A673 (cell line): ENCODE data around the gene DIS3L2. TPM values are rescaled to one million over a fixed set of nuclear protein-coding genes. Genes with fewer than 3 reads are reported as not detected.

ENCODE experiments used
- BruUV-seq: library from RNA; stranded (reverse); fragments of 400-500 nt; replicated peaks from 2 replicates; lab custom pipeline; 2021; lab: Mats Ljungman, UMichigan
- CTCF ChIA-PET: fragments of 300-600 bp; sonication (Branson Sonifier 250); formaldehyde crosslinking; loops from one replicate; lab custom pipeline; 2022; ENCODE audit warnings: antibody characterized with exemption; lab: Charles Lee
- POLR2A ChIA-PET: fragments of 300-600 bp; sonication (Branson Sonifier 250); formaldehyde crosslinking; loops from one replicate; lab custom pipeline; 2022; ENCODE audit warnings: antibody characterized with exemption; ENCODE audit not compliant: low non-redundant PET; lab: Charles Lee
- DNase-seq: peaks from one replicate; pipeline ENCODE4 v3.0.0-alpha.2; 2015; ENCODE audit warnings: low spot score
- H3K27ac ChIP-seq: fragments of 200-600 bp; sonication (generic); 2 replicates; pipeline ENCODE4 v1.5.1; 2016; ENCODE audit warnings: mixed run types, low read depth, mild to moderate bottlenecking, mixed read lengths, antibody characterized with exemption, low read length; ENCODE audit not compliant: poor library complexity, severe bottlenecking
- H3K27me3 ChIP-seq: fragments of 200-600 bp; sonication (generic); replicated peaks from 2 replicates; pipeline ENCODE4 v1.6.1; 2017; ENCODE audit warnings: mixed run types, low read depth, mild to moderate bottlenecking, mixed read lengths, antibody characterized with exemption, low read length; ENCODE audit not compliant: insufficient read depth, poor library complexity
- H3K36me3 ChIP-seq: fragments of 200-600 bp; sonication (generic); 2 replicates; pipeline ENCODE4 v1.6.1; 2016; ENCODE audit warnings: mixed run types, mild to moderate bottlenecking, mixed read lengths, antibody characterized with exemption, low read length; ENCODE audit not compliant: insufficient read depth, poor library complexity, severe bottlenecking
- H3K4me1 ChIP-seq: fragments of 200-600 bp; sonication (generic); 2 replicates; pipeline ENCODE4 v1.6.1; 2017; ENCODE audit warnings: mixed run types, mild to moderate bottlenecking, mixed read lengths, antibody characterized with exemption, low read length; ENCODE audit not compliant: insufficient read depth, poor library complexity, severe bottlenecking
- H3K4me3 ChIP-seq: fragments of 200-600 bp; sonication (generic); 2 replicates; pipeline ENCODE4 v1.5.1; 2016; ENCODE audit warnings: low read depth, mixed run types, mild to moderate bottlenecking, mixed read lengths, low read length; ENCODE audit not compliant: poor library complexity, severe bottlenecking
- H3K9me3 ChIP-seq: fragments of 200-600 bp; sonication (generic); 2 replicates; pipeline ENCODE4 v1.6.1; 2016; ENCODE audit warnings: mixed run types, low read depth, mild to moderate bottlenecking, mixed read lengths, antibody characterized with exemption, low read length; ENCODE audit not compliant: poor library complexity, severe bottlenecking
- EZH2 ChIP-seq: fragments of 200-600 bp; sonication (generic); IDR thresholded peaks from 2 replicates; pipeline ENCODE4 v1.6.1; 2017; ENCODE audit warnings: borderline replicate concordance, low read depth, mild to moderate bottlenecking, mixed read lengths, antibody characterized with exemption, low read length; ENCODE audit not compliant: poor library complexity, severe bottlenecking
- intact Hi-C: fragments of 100-400 bp; cut with micrococcal nuclease; formaldehyde crosslinking; loops from one replicate; pipeline ENCODE4 v1.10.0; 2022; ENCODE audit not compliant: unreplicated experiment
- total RNA-seq: library from RNA; stranded (reverse); gene quantifications from 2 replicates; pipeline ENCODE4 v1.2.3, GENCODE V29; 2021
- TF ChIP-seq, protein P1 (sequence below): fragments of 300-800, 200-600 bp; sonication (generic); conservative IDR thresholded peaks from 2 replicates; pipeline ENCODE4 v1.5.1; 2017; ENCODE audit warnings: low read depth, mild to moderate bottlenecking, antibody characterized with exemption, low read length, moderate library complexity, mixed read lengths

DIS3L2 gene
- total RNA-seq, 1 experiment from 2014 or later: 38.7 TPM

DNA sequence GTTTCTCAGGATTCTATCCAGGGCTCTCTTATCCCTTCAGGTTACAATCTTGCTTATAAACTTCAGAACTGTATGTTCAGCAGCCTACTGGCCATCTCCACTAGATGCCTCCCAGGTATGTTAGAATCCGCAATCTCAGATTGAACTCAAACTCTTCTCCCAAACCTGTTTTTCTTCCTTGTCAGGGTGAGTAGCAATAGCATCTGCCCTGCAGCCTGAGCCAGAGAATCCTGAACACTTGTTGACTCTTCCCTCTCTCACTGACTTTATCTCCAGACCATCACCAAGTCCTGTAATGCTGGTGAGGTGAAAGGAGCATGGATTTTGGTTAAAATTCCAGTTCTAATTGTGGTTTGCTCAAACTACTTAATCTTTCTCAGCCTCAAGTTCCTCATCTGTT is 334.5 kb downstream of the DIS3L2 start:
- BruUV-seq: no TSS peak
- Histone ChIP-seq H3K4me1 (peaks cover 7% of the 10 kb centered on the region), H3K4me3 (no peak overlapping the region), H3K36me3 (no peaks in the 10 kb centered on the region), H3K9me3 (no peaks in the 10 kb centered on the region), H3K27me3 (no peaks in the 10 kb centered on the region), H3K27ac (no peak overlapping the region)
- ChIA-PET CTCF (no interaction called here), POLR2A (no interaction called here)
- TF ChIP-seq, protein P1, sequence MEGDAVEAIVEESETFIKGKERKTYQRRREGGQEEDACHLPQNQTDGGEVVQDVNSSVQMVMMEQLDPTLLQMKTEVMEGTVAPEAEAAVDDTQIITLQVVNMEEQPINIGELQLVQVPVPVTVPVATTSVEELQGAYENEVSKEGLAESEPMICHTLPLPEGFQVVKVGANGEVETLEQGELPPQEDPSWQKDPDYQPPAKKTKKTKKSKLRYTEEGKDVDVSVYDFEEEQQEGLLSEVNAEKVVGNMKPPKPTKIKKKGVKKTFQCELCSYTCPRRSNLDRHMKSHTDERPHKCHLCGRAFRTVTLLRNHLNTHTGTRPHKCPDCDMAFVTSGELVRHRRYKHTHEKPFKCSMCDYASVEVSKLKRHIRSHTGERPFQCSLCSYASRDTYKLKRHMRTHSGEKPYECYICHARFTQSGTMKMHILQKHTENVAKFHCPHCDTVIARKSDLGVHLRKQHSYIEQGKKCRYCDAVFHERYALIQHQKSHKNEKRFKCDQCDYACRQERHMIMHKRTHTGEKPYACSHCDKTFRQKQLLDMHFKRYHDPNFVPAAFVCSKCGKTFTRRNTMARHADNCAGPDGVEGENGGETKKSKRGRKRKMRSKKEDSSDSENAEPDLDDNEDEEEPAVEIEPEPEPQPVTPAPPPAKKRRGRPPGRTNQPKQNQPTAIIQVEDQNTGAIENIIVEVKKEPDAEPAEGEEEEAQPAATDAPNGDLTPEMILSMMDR: no peak
- no peak for TF ChIP-seq EZH2
- DNase-seq: no peak
- intact Hi-C loops: loop anchor here (10.0 kb wide), 1 partner anchor 371 kb away; the partner anchor contains the start of gene NPPC

DNA sequence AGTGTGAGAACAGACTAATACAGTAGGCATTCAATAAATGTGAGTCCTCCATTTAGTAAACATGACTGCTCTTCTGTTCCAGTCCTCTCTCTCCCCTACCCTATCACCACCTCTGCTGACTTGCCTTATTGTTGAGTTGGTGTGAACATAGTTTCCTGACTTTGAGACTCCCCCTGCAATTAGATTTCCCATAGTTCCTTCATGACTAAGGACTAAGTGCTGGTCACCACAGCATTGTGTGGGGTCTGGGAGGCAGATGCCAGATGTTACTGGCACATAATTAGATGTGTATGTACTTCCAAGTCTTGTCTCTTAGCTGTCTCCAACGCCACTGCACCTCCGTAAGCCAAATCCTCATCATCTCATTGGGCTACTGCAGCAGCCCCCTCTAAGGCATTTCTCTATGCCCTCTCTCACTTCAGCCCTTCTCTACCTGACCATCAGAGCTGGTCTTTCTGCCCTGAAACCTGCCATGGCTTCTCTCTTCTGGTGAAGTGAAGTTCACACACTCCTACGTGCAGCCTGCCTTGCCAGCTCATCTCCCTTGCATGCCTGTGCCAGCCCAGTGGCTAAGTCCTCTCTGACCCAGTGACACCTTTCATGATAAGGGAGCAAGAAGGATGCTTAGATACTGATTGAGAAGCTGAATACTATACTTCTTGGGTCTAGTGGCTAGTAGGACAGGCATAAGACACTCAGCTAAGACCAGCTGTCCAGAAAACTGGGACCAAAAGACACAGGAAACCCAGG is 335.4 kb downstream of the DIS3L2 start:
- CTCF ChIA-PET: no interaction called here
- H3K27me3 ChIP-seq: no peaks in the 10 kb centered on the region
- H3K4me1 ChIP-seq: peaks cover 7% of the 10 kb centered on the region
- POLR2A ChIA-PET: interaction anchor here (0.6 kb wide), 1 partner anchor 491 kb away, joined by 4 read pairs; no protein-coding TSS in a partner anchor
- BruUV-seq: no TSS peak
- H3K27ac ChIP-seq: no peak overlapping the region
- H3K4me3 ChIP-seq: no peak overlapping the region
- TF ChIP-seq, protein P1: no peak
- no peak for TF ChIP-seq EZH2
- no peak for DNase-seq
- H3K9me3 ChIP-seq: no peaks in the 10 kb centered on the region
- intact Hi-C loops: loop anchor here (10.0 kb wide), 1 partner anchor 372 kb away; the partner anchor contains the start of gene NPPC
- no peaks in the 10 kb centered on the region for H3K36me3 ChIP-seq

DNA sequence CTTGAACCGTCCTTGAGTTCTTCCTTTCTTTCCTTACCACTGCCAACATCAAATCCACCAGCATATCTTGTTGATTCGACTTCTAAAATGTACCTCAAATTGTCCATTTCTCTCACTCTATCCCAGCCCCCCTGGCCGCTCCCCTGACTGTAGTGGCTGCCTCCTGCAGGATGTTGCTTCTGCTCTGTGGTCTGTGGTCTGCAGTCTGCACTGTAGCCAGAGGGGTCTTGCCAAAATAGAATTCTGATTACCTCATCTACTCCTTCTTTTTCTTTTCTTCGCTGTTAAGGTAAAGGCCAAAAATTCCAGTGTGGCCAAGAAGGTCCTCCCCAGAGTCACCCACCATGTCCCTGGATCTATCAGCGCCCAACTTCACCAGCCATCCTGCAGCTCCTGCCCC is 337.6 kb downstream of the DIS3L2 start:
- ChIA-PET POLR2A (no interaction called here), CTCF (no interaction called here)
- TF ChIP-seq, protein P1: no peak
- TF ChIP-seq EZH2: no peak
- no peaks in the 10 kb centered on the region for H3K36me3 ChIP-seq
- H3K27me3 ChIP-seq: no peaks in the 10 kb centered on the region
- intact Hi-C loops: loop anchor here (10.0 kb wide), 1 partner anchor 374 kb away; the partner anchor contains the start of gene NPPC
- no peak overlapping the region for H3K27ac ChIP-seq
- no peak for DNase-seq
- no peak overlapping the region for H3K4me3 ChIP-seq
- no peaks in the 10 kb centered on the region for H3K4me1 ChIP-seq
- H3K9me3 ChIP-seq: no peaks in the 10 kb centered on the region
- BruUV-seq: no TSS peak
